HG03354 (cell line): ENCODE measurements around the gene RAD51B.

Source experiments
- ATAC-seq: cut with Tn5 transposase; IDR thresholded peaks from one replicate; pipeline ENCODE4 v1.9.1; 2021; ENCODE audit warnings: mild to moderate bottlenecking; ENCODE audit not compliant: unreplicated experiment, poor library complexity, severe bottlenecking

RAD51B gene

DNA sequence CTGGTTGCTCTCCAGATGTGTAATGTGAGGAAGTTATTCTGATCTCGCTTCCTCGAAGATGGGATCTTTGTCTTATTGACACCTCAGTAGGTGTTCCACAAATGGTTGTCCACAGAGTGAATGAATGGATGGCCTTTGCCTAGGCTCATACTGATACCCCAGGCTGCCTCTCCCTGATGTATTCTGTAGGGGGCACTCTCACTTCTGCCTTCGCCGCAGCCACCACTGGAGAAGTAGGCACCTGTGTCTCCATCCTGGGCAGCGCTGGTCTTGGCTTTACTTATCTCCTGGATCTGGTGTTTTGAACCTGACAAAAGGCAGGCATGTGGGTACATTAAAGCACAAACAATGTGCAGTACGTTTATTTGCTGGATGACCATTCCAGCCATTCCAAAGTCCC is 891.2 kb downstream of the RAD51B start:
- ATAC-seq = no peak

DNA sequence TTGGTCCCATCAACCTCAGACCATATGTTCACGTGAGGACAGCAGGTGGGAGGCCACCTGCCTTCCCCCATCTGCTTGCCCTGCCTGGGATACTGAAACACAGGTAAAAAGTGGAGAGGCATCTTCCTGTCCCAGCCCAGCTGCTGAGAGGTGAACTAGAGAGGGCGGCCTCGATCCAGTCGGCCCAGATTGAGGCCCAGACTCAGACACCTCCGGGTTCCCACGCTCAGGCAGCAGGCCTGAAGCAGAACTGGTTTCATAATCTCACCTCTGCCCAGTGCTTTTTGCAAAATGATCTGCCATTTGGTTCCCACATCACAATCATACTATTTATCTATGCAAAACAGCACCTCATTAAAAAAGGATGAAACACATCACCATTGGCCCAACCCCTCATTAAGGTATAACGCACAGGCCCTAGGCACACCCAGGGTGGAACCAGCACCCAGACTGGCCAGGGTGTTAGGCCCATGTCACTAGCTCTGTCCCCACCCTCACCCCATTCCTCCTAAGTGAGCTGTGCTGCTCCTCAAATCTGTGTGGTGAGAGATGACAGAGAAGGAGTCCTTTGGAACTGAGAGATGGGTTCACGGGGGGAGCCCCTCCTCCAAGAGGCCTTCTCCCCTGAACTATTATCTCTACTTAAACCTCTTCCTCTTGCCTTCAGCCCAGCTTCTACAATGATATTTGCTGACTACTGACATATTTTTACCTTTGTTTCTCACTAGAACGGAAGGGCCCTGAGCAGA is 892.2 kb downstream of the RAD51B start:
- no peak for ATAC-seq

DNA sequence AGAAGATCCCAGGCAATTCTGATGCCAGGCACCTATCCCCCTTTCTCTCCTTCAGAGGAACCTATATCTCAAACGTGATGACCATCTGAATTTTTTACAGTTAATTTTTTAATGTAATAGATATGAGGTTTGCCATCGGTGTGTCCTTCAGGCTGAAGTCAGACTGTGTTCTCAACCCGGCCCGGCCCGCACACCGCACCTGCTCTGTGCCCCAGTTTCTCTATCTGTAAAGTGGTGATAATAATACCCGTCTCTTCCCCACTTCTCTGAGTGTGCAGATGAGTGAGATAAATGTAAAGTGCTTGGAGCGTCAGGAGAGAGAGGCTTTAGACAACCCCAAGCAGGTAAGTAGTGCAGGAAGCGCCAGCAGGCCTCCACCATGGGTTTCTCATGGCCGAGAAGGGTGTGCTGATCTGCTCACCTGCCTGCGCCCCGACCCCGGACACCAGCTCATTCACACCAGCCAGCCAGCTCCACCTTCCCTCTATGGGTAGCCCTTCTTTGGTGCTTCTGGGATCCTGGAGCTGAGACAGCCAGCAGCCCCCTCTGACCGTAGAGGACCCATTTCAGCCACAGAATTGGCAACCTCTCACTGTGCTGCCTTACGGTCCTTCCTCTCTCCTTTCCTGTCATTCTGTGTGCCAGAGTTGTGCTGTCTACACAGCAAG is 893.3 kb downstream of the RAD51B start:
- ATAC-seq = no peak

GRCh38 chr14:68713782-68714181 is 894.2 kb downstream of the RAD51B start:
- ATAC-seq = no peak

DNA sequence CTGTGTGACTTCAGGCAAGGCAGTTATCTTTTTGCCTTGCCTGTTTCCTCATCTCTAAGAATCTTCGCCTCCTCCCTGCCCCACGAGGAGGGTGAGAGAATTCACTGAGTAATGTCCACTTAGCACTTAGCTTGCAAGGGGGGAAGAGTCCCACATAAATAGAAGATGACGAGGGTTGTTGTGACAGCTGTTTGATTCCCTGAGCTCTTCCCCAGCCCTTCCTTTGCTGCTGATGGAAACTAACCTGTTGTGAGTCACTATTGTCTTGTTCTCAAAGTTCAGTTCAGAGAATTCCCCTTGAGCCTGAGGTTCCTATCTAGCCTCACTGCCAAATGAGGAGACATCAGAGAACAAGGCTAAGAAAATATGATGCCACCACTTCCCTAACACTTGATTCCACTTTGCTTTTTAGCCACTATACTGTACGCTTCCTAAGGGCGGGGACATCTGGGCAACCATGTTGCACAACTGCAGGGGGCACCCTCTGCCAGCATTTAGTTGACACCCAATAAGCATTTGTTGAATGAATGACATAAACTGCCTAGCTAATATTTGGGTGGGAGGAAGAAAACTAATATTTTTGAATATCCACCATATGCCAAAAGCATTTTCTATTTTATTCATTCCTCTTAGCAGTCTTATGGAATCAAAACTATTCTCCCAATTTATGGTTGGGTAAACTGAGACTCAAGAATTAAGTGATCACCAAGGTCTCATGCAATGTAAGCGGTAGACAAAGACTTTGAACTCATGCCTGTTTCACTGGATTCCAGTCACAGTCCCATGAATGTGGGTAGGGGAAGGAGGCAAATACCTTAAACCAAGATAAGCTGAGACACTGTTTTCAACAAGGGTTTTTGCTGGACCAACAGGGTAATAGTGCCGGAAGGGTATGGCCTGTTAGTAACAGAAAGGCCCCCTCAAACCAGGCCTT is 895.7 kb downstream of the RAD51B start:
- no peak for ATAC-seq

DNA sequence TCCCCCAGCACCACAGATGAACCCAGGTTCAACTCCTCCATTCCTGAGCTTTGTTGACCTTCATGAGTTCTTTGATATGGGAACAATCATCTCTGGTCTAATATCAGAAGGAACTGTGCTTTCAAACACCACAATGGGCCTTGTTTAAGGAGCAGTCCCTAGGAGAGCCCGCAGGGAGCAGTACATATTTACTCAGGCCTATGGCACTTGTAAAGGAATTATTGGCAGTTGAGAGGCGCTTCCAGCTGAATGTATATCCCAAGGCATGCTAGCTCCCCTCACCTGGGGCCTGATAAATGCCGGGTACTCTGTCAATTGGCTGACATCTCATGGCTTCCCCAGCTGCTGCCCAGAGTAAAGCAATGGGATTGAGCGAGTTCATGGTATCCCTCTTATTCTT is 897.1 kb downstream of the RAD51B start:
- no peak for ATAC-seq

GRCh38 chr14:68718023-68718990 is 898.7 kb downstream of the RAD51B start:
- ATAC-seq = no peak

GRCh38 chr14:68719634-68720384 is 900.2 kb downstream of the RAD51B start:
- ATAC-seq = no peak

DNA sequence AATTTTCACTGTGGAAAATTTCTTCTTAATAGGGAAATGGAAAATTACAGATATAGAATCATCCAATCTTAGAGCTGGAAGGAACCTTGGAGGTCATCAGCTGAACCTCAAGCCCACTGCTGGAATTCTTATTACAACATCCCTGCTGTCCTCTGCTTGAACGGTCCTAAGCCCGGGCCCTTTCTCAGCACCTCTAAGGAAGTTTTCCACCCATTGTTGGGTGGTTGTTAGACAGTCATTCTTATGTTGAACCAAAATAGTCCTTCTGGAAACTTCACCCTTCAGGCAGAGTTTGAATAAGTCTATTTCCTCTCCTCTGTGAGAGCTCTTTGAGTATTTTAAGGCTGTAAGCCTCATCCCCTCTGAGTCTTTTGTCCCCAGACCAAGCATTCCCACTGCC is 902.6 kb downstream of the RAD51B start:
- ATAC-seq = no peak

- no peak for ATAC-seq
Measured at GRCh38 chr14:68722968-68723566, 903.5 kb downstream of the RAD51B start.

GRCh38 chr14:68723808-68724268 is 904.3 kb downstream of the RAD51B start:
- no peak for ATAC-seq

DNA sequence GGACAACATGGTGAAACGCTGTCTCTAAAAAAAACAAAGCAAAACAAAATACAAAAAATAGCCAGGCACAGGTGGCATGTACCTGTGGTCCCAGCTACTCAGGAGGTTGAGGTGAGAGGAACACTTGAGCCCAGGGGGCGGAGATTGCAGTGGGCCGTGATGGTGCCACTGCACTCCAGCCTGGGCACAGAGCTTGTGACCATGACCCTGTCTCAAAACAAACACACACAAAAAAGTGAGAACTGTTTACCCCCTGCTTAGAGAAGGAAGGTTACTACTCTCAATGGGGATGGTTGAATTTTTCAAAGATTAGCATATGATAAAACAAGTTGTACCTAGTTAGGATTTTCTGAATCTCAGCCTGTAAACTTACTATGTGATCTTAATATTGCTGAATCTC is 905.3 kb downstream of the RAD51B start:
- ATAC-seq = no peak

- ATAC-seq = no peak
Measured at GRCh38 chr14:68726093-68726695, 906.6 kb downstream of the RAD51B start.

DNA sequence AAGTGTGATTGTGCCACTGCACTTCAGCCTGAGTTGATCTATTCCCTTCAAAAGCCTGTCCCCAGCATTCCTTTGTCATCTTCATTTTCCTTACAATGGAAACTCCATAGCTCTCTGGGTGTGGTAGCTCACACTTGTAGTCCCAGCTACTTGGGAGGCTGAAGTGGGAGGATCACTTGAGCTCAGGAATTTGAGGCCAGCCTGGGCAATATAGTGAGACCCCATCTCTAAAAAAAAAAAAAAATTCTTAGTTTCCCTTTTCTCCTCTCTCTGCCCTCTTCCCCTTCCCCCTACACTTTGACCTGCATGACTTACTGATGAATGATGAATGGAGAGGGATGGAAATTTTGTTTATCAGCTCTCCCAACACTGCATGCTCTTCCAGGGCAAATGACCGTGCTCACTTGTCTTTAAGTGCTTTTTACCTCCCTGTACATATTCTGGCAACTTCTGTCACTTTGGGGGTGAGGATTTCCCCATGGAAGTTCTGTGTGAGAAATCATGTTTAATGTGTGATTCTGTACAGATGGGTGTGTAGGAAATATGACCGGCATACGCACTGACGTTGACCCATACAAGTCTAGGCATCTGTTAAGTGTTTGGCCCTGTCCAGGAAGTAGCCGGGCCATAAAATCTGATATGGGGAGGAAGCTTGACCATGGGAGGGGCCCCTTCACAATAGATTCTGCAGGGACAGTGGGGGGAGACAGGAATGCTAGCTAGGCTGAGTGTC is 907.9 kb downstream of the RAD51B start:
- no peak for ATAC-seq

- ATAC-seq = no peak
Measured at GRCh38 chr14:68728342-68729106, 908.9 kb downstream of the RAD51B start.

DNA sequence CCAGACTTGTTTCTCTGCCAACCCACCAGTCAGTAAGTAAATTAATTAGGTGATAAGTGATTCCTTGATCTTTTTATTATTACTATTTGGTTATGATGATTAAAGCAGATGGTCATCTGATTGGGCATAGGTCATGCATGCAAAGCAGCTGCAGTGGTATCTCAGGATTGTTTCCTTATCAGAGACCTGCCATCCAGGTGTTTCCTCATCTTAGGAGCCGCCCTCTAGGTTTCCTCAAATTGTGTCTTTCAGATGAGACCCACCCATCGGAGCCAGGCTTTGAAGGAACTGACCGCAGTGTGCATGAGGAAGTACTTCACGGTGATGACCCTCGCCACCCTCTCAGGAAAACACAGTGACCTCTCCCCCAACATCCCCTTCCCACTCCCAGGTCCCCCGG is 910.0 kb downstream of the RAD51B start:
- no peak for ATAC-seq
